Liver (tissue), 3 donors: ENCODE data around the gene MTCP1.

Source experiments
- CTCF ChIP-seq: fragments of 150-350 bp; IDR thresholded peaks from 2 replicates; pipeline ENCODE4 v1.5.1; 2017; ENCODE audit warnings: improper control_type of control experiment, low read depth, low read length; ENCODE audit not compliant: missing input control
- EGR1 ChIP-seq, 2 donors: IDR thresholded peaks; 2 replicates each; pipeline ENCODE4 v1.6.1; 2016 to 2018; ENCODE audit warnings: antibody characterized with exemption in 2 of 2, low read depth in 2 of 2
- MAX ChIP-seq: IDR thresholded peaks from 2 replicates; pipeline ENCODE4 v1.6.1; 2016; ENCODE audit warnings: antibody characterized with exemption
- RAD21 ChIP-seq, 2 donors: IDR thresholded peaks; 2 replicates each; pipeline ENCODE4 v1.6.1; 2016; ENCODE audit warnings: antibody characterized with exemption in 2 of 2, mild to moderate bottlenecking in 2 of 2
- donor health status: healthy.
- donor health status: healthy.

DNA sequence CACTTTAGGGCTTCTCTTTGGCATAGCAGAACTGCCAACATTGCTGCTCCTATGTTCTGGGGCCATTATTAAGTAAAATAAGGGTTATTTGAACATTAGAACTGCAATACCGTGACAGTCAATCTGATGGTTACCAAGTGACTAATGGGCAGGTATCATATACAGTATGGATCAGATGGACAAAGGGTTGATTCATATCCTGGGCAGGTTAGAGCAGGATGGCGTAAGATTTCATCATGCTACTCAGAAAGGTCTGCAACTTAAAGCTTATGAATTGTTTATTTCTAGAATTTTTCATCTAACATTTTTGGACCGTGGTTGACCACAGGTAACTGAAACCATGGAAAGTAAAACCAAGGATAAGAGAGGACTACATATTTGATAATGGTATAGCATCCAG is 41.2 kb upstream of the MTCP1 start:
- TF ChIP-seq CTCF (no peak), MAX (no peak), RAD21 (IDR thresholded peaks at IDR 0.05) (no peak), EGR1 (IDR thresholded peaks at IDR 0.05; ENCODE audit: low read depth in 2 of 2) (no peak)
